SK-MEL-5 (cell line): ENCODE results near the gene TMEM270. TPM values are rescaled to one million over a fixed set of nuclear protein-coding genes. Genes with fewer than 3 reads are reported as not detected.
"Not testable (repeated sequence)": the region's sequence is repeated elsewhere in the genome, so short reads cannot be mapped to it uniquely, and the experiment has no call there.

Experiments
- DNase-seq: peaks from one replicate; pipeline ENCODE4 v3.0.0-alpha.2; 2016; ENCODE audit warnings: low read depth, low spot score
- in situ Hi-C: cut with HindIII; loops from 2 replicates; pipeline ENCODE4 v1.10.0; 2016; ENCODE audit warnings: low sequenced_read_pairs, high pct_unique_total_duplicates, low pct_unique_long_range_greater_than_20kb
- total RNA-seq: library from RNA; depleted of rRNA; stranded (reverse); fragments of >200 nt; shearing (Covaris generic); gene quantifications from 2 replicates; pipeline ENCODE4 v1.2.3, GENCODE V29; 2014

The TMEM270 gene
- total RNA-seq, 1 experiment from 2014 or later: not detected

DNA sequence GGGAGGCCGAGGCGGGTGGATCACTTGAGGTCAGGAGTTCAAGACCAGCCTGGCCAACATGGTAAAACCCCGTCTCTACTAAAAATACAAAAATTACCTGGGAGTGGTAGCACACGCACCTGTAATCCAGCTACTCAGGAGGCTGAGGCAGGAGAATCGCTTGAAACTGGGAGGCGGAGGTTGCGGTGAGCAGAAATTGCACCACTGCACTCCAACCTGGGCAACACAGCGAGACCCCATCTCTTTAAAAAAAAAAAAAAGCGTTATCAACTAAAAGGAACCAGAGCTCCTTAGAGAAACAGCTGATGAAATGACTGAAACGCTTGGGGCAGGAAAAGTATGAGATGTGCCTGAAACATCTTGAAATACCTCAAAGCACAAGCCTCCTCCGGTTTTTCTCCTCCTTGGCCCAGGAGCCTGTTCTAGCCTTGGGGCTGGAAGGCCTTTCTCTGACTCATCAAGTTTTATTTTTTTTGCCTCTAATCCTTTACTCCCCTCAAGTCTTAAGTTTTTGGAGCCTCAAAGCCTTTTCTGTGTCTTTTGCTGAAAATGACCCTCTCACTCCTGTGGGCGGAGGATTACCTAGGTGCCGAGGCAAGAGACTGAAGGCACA is 16.0 kb upstream of the TMEM270 start:
- DNase-seq: no peak
- in situ Hi-C loops: no loop called here

DNA sequence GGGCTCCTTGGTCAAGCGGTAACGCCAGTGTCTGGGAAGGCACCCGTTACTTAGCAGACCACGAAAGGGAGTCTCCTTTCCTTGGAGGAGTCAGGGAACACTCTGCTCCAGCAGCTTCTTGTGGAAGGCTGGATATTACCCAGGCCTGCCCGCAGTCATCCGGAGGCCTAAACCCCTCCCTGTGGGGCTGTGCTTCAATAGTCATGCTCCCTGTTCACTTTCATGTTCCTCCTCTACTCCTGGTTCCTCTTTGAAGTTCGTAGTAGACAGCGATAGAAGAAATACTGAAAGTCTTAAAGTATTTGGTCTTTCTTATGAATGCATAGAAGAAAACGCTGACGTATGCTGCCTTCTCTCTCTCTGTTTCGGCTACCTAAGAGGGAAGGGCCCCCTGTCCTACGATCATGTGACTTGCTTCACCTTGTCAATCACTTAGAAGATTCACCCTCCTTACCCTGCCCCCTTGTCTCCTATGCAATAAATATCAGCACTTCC is 15.2 kb upstream of the TMEM270 start:
- in situ Hi-C loops, DNase-seq: not testable (repeated sequence)

DNA sequence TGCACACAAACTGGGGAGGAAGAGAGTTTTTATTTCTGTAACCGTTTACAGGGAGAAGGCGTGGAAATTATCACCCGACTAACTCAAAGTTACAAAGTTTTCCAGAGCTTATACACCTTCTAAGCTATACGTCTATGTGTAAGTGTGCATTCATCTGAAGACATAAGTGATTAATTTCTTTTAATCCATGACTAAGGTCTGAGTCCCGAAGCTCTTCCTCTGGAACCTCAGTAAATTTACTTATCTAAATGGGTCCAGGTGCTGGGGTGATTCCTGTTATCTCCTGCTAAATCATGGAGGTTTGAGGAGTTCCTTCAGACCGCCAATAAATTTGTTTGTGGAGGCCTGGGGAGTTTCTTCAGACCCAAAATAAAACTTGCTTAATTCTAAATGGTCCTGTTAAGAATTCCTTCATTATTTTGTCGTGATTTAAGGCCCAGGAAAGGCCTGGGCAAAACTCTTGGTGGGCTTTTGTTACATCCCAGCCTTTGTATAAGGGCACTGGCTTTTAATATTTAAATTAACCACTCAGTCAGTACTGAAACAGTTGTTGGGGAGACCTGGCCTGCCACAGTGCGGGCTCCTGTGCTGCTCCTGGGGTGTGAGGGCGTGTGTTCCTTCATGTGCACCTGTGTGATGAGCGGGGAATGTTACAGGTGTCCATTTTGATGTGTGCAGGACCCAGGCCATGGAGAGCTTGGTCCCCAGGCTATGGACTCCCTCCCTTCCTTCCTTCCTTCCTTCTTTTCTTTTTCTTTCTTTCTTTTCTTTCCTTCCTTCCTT is 12.8 kb upstream of the TMEM270 start:
- in situ Hi-C loops: no loop called here
- no peak for DNase-seq

DNA sequence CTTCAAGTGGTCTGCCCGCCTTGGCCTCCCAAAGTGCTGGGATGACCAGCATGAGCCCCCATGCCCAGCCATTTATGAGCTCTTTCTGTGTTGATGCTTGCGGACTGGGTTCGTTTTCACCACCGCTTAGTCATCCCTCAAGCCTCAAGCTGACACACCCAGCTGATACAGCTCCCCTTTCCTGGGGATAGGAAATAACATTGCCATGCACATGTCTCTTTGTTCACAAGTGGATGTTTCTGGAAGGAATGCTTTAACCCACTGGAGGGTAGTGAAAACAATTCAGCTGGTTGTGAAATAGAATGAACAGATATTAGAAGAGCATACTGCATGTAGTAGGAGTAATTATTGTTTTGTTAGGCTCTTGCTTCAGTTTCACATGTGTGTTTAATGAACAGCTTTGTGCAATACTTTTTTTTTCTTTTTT is 10.2 kb upstream of the TMEM270 start:
- DNase-seq: no peak
- in situ Hi-C loops: no loop called here

DNA sequence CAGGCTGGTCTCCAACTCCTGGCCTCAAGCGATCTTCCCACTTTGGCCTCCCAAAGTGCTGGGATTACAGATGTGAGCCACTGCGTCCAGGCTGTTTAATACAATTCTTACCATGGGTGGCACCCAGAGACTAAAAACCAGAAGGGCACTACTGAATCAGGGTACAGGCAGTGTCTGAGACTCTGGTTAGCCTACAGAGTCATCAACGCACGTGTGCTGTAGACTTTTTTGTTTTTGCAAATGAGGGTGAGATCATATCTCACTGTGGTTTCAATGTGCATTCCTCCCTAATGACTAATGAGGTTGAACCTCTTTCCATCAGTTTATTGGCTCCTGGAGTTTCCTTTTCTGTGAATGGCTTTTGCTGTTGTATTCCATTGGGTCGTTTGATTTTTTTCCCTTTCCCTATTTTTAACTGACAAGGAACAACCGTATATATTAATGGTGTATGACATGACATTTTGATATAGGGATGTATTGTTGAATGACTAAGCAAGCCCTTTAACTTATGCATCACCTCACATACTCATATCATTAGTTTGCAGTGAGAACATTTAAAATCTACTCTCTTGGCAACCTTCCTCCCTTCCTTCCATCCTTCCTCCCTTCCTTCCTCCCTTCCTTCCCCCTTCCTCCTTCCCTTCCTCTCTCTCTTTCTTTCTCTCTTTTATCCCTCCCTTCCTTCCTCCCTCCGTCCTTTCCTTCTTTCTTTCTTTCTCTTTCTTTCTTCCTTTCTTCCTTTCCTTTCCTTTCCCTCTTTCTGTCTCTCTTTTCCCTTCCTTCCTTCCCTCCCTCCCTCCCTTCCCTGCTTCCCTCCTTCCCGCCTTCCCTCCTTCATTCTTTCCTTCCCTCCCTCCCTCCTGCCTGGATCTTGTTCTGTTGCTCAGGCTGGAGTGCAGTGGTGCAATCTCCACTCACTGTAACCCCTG is 9.3 kb upstream of the TMEM270 start:
- DNase-seq: peak; percentile 60
- in situ Hi-C loops: no loop called here

DNA sequence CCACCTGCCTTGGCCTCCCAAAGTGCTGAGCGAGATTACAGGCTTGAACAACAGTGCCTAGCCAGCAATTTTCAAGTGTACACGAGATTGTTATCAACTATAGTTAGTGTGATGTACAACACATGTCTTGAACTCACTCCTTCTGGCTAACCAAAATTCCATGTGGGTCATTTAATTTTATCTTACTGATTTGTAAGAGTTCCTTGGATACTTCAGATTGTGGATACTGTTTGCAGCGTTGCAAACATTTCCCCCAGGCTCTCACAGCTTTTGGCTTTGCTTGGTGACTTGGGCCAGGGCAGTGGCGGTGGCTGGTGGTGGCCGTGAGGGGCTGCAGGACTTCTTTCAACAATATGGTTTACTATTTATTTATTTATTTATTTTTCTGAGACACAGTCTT is 8.5 kb upstream of the TMEM270 start:
- in situ Hi-C loops: no loop called here

DNA sequence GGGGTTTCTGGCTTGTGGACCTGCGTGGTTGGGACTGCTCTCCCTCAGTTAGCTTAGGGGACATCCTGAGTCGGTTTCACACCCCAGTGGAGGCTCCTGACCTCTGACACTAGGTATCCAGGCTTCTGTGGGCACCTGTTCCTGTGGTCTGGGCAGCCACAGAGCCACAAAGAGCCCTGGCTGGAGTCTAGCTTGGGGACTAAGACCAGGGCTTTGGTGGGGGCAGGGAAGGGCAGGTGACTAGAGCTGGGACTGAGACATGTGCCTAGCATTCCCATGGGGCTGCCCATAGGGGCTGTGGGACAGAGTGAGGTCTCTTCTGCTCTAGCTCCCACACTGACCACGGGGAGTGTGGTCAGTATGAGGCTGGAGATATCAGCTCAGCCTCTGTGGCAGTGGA is 4.0 kb upstream of the TMEM270 start:
- in situ Hi-C loops: no loop called here
- no peak for DNase-seq

More for the DNA sequence above, 8.5 kb upstream of the TMEM270 start:
- DNase-seq: no peak

DNA sequence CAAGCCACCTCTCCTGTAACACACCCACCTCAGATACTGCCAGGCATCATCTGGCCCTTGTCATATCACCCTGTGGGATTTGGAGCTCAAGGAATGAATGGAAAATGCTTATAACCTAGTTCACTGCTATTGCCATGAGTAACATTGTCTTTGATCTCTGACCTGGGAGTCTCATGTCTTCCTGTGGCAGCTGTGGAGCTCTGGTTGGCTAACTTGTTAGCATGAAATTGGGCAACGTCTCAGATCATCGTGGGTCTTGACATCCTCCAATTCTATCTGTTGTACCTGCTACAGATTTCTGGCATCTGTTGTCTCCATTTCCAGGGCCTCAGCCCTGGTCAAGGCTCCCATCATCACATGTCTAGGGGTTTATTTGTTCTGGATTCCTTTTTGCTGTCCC is 2.2 kb upstream of the TMEM270 start:
- in situ Hi-C loops: no loop called here
- no peak for DNase-seq

DNA sequence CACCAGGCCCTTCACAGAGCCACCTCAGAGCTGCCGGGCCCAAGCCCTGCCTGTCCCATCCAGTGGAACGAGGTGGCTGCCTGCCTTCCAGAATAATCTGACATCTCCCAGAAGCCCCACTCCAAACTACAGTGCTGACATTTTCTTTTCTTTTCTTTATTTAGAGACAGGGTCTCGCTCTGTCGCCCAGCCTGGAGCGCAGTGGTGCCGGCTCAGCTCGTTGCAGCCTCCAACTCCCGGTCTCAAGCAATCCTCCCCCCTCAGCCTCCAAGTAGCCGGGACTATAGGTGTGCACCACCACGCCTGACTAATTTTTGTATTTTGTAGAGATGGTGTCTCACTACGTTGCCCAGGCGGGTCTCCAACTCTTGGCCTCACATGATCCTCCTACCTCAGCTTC is 346 bp downstream of the TMEM270 start:
- in situ Hi-C loops: no loop called here

DNA sequence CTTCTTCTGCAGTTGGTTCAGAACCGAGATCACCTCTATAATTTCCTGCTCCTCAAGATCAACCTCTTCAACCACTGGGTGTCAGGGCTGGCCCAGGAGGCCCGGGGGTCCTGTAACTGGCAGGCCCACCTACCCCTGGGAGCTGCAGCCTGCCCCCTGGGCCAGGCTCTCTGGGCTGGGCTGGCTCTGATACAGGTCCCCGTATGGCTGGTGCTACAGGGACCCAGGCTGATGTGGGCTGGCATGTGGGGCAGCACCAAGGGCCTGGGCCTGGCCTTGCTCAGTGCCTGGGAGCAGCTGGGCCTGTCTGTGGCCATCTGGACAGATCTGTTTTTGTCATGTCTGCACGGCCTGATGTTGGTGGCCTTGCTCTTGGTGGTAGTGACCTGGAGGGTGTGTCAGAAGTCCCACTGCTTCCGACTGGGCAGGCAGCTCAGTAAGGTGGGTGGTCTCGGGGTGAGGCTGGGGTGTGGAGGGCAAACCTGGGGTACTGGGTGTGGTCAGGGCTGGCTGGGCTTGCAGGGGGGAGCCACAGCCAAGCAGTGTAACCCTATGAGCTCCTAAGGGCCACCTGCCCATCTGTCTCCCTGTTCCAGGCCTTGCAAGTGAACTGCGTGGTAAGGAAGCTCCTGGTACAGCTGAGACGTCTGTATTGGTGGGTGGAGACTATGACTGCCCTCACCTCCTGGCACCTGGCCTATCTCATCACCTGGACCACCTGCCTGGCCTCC is 4.2 kb downstream of the TMEM270 start:
- in situ Hi-C loops: no loop called here
- no peak for DNase-seq

More for the DNA sequence above, 346 bp downstream of the TMEM270 start:
- DNase-seq: no peak

DNA sequence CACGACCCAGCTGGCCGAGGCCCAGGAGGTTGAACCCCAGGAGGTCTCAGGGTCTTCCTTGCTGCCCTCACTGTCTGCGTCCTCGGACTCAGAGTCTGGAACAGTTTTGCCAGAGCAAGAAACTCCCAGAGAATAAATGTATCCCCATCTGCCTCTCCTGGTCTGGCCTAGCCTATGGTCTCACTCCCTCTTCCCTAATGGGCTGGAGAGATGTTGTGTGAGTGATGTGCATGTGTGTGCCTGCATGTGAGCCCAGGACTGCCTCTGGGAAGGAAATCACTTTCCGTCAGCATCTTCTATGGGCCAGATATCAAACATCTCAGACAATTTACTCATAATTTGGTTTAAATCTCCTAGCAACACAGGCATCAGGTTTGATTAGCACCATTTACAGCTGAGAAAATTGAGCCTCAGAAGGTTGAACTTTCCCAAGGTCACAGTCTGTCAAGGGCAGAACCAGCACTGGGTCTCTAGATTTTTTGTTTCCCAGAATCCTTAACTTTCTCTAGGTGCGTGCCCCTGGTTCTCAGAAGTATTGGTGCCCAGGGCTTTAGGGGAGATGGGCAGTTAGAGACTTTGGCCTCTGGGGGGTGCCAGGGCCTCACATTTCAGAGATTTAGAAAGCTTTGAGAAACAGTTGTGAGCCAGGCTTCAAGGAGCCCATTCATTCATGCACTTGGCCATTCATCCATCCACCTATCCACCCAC is 4.9 kb downstream of the TMEM270 start:
- in situ Hi-C loops: no loop called here
- peak; percentile 84 for DNase-seq

DNA sequence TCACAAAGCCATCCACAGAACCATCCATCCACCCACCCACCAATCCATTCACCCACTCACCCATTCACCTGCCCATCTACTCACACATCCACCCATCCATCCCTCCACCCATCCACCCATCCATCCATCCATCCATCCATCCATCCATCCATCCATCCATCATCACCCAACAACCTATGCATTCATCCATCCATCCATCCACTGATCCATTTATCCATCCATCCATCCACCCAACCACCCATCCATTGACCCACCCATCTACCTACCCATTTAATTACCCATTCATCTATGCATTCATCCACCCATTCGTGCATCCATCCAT is 5.4 kb downstream of the TMEM270 start:
- no peak for DNase-seq
- in situ Hi-C loops: no loop called here

DNA sequence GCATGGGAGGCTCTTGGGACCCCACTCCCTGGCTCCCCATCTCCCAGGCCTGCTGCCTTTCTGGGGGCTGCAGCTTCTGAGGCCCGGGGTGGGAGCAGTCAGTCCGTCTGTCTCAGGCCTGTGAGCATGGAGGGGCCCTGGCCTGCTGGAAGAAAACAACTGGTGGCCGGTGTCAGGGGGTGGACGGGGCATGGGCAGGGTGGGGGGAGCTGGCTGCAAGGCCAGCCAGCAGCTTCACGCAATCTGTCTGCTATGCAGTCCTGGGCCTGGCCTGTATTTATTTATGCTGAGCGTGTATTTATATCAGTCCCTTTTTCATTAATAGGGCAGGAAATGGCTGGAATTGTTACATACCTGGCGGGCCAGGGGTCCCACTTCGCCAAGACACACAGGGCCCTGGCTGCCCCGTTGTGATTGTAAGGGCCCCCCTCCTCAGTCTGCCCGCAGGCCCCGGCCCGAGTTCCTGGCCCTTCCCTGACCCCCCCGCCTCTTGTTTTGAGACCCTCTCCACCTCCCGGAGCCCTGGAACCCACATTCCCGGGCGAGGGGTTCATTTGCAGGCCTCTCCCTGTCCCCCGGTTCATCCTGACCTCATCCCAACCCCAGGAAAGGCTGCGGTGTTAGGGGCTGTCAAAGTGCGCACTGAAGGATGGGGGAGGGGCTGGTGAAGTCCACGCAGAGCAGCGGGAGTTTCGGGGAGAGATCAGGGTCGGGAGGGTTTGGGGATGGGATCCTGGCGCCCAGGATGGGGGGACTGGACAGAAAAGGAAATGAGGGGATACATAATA is 8.2 kb downstream of the TMEM270 start:
- in situ Hi-C loops: no loop called here
- DNase-seq: no peak

DNA sequence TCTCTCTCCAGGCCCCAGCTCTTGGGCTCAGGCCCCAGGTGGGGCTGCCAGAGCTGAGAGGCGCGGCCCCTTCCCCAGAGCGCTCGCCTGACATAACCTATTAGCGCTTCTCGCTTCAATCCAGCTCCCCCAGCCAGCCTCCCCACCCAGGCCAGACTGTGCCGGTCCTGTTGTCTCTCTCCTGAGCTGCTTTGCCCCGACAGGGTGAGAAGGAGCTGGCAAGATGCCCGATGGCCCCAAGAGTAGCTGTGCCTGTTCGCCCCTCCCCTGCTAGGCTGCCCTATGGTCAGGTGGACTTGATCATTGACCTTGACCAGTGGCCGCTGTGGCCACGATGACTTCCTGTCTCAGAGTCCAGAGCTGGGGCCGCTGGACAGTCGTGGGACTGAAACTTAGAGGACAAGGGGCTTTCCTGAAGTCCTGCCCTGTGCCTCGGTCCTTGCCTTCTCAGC is 9.1 kb downstream of the TMEM270 start:
- in situ Hi-C loops: no loop called here
- DNase-seq: no peak

DNA sequence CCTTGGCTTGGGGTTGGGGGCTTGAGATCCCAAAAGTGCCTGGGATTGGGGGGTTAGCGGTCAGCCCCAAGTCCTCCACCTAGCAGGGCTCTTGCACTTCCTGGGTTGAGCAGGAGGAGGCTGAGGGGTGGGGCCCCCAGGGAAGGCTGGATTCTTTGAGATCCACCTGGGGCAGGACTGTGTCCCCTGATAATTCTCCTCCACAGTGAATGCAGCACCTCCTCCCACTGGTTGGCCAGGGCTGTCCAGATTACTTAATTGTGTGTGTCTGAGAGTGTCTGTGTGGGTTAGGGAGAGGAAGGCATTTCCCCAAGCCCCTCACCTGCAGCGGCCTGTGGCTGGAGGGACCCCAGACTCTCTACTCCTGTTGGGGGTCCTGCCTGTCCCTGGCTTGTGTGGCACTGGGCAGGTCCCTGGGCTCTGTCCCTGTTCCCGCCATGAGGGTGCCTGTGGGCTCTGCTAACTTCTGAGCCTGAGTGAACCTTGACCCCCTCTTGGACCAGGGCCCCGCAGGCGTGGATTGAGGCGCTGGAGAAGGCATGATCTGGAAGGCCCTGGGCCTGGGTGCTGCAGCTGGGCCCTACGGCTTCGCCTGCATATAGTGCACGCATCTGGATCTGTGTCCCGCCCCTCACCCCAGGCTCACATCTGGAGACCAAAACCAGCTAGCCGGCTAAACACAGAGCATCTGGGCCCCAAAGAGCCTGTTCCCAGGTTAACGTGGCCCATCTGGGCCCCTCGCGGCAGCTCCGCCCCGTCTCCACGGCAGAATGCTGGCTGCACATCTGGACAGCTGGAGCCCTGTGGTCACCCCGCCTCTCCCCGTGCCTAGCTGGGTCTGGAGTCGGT is 10.4 kb downstream of the TMEM270 start:
- in situ Hi-C loops: no loop called here
- no peak for DNase-seq
